GM12891 (cell line): ENCODE measurements around the gene IGLL5.

ENCODE experiments used
- PAX5 ChIP-seq: IDR thresholded peaks from 2 replicates; pipeline ENCODE4 v1.6.1; 2011; ENCODE audit warnings: low read length, moderate library complexity, mild to moderate bottlenecking; ENCODE audit not compliant: insufficient read depth, severe bottlenecking
- POLR2A ChIP-seq: IDR thresholded peaks from 2 replicates; pipeline ENCODE4 v1.6.1; 2011; ENCODE audit warnings: low read depth, low read length, control low read depth
- POLR2AphosphoS5 ChIP-seq: IDR thresholded peaks from 2 replicates; pipeline ENCODE4 v1.6.1; 2011; ENCODE audit warnings: low read depth, low read length, control low read depth
- POU2F2 ChIP-seq: IDR thresholded peaks from 2 replicates; pipeline ENCODE4 v1.6.1; 2011; ENCODE audit warnings: low read depth, mild to moderate bottlenecking, control low read depth, low read length, moderate library complexity
- SPI1 ChIP-seq: IDR thresholded peaks from 2 replicates; pipeline ENCODE4 v1.6.1; 2011; ENCODE audit warnings: low read depth, low read length, control low read depth
- TAF1 ChIP-seq: IDR thresholded peaks from 2 replicates; pipeline ENCODE4 v1.6.1; 2011; ENCODE audit warnings: low read depth, low read length, control low read depth

- no peak for TF ChIP-seq POLR2AphosphoS5
- TF ChIP-seq POLR2A, result no peak
- no peak for TF ChIP-seq SPI1
- no peak for TF ChIP-seq TAF1
- TF ChIP-seq POU2F2, result no peak
- TF ChIP-seq PAX5, result no peak
These were observed 36.9 kb downstream of the IGLL5 start for GRCh38 chr22:22924369-22925145.
